ENCODE results near the gene AP3S2.

Gene AP3S2

GRCh38 chr15:89812847-89813320 lies 80.9 kb downstream of the AP3S2 start:
- no peak for DNase-seq

DNA sequence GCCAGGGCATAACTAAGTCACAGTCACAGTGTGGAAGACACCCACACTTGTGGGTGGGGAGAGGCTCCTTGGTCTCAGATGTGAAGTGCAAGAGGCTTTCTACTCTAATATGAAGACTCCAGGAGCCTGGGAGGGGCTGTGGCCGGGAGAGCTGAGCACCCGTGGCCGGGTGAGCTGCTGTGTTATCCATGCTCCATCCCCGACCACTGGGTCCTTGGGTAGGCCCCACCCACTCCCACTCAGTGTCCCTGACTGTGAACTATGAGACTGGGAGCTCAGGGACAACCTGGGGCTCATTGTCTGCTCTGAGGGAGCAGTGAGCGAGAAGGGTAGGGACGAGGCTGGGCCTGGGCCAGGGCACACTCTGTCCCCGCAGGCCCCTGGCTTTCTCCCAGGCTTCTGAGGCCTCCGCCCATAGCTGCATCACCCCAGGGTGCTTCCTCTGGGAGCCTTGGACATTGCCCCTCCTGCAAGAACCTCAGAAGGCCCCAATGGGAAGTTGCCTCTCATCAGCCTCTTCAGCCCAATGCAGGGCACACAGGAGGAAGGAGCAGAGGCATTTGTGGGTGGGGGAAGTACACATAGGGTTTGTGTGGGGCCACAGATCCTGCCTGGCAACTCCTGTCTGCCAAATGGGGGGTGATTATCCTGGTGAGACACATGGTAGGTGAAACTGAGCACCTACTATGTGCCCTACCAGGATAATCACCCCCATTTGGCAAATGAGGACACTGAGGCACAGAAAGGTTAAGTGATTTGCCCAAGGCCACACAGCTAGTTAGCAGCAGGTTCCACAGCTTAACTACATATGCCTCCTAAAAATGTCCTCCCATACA lies 81.6 kb downstream of the AP3S2 start:
- DNase-seq, result no peak

DNA sequence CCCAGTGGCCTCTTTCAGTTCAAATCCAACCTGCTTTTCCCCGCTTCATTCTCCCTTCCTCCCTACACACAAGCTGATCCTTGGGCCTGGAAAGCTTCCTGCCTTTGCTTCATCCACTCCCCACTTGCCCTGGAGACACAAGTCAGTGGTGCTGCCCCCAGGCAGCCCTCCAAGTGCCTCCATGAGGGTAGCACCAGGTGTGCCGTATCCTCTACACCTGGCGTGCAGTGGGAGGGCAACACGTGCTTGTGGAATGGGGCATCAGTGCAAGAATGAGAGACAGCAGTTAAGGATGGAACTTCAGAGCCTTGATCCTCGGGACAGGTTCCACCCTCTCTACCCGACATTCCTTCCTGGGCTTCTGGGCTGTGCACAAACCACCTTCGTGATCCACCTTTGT lies 83.0 kb downstream of the AP3S2 start:
- DNase-seq, result no peak

DNA sequence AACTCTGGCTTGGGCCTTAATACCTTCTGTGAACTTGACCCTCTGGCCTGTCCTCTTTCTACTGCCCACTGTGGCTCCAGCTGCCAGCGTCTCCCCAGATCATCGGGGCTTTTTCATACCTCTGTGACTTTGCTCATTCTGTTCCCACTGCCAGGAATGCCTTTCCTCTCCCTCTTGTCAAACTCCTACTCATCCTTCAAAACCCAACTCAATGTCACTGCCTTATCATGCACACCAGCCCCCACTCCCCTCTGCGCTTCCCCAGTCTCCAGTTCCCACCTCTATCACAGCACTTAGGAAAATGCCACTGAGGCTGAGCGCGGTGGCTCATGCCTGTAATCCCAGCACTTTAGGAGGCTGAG lies 84.0 kb downstream of the AP3S2 start:
- no peak for DNase-seq

DNA sequence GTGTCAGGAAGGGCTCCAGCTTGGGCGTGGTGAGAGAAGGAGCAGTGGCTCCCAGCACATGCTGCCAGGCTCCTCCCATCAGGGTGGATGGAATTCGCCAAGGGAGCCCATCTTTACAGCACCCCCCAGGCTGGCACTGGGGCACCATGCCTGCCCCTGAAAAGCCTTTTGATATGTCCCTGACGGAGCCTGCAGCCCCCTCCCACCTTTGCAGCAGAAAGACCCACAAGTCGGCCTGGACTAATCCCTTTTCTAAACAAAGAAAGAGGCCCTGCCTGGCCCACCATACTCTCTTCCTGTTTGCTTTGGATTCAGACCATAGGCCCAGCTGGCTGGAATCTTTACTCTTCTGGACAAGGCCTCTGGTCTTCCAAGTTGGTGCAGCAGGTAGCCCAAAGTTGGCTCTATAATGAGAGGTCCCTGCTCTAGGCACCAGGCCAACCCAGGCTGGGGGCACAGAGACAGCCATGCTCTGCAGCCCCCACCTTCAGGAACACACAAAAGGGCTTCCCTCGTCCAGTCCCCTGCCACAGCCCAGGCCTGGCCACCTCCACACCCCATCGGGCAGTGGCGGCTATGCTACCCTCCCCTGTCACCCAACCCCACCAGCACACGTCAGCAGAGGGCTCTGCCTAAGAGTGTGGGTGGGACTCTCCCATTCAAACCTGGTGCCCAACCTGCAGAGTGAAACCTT lies 84.6 kb downstream of the AP3S2 start:
- no peak for DNase-seq

DNA sequence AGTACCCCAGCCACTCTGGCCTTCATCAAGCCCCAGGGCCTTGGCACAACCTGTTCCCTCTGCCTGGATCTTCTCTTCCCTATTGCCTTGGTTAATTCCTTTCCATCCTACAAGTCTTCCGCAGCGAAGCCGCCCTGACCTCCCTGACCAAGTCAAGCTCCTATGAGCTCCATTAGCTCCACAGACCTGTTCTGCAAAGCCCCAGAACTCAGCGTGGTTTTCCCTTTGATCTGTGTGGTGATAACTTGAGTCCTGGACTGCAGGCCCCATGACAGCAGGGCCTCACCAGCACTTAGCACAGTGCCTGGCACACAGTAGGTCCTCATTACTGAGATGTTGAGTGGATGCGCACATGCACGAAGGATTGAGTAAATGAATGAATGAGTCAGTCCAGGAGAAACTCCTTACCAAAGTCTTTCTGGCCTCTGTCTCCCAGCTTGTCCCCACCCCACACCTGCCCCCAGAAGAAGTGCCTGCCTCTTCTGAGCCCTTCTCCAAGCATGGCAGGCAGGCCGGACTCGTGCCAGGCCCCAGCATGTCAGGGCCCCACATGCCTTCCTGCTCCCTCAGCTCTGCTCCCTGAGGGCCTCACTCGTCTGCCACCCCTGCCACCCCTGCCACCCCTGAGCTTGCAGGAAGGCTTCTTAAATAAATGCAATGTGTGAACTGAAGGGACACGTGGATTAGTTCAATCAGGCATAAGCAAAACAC lies 85.5 kb downstream of the AP3S2 start:
- DNase-seq, result no peak

GRCh38 chr15:89807689-89808088 lies 86.1 kb downstream of the AP3S2 start:
- DNase-seq, result no peak

GRCh38 chr15:89806559-89807550 lies 86.9 kb downstream of the AP3S2 start:
- DNase-seq, result no peak

DNA sequence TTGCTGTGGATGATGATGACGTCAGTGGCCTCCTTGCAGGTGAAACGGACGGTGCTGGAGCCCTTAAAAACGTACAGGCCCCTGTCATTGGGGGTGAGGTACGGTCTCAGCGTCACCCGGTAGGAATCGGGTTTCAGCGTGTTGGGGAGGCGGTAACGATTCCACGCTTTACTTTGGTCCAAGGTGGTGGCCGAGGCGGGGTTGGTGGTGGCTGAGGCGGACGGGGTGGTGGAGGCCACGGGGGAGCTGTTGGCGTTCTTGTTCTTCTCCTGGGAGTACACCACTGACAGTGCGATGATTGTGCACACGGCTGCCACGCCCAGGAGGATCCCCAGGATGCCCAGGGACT lies 87.6 kb downstream of the AP3S2 start:
- DNase-seq, result no peak

DNA sequence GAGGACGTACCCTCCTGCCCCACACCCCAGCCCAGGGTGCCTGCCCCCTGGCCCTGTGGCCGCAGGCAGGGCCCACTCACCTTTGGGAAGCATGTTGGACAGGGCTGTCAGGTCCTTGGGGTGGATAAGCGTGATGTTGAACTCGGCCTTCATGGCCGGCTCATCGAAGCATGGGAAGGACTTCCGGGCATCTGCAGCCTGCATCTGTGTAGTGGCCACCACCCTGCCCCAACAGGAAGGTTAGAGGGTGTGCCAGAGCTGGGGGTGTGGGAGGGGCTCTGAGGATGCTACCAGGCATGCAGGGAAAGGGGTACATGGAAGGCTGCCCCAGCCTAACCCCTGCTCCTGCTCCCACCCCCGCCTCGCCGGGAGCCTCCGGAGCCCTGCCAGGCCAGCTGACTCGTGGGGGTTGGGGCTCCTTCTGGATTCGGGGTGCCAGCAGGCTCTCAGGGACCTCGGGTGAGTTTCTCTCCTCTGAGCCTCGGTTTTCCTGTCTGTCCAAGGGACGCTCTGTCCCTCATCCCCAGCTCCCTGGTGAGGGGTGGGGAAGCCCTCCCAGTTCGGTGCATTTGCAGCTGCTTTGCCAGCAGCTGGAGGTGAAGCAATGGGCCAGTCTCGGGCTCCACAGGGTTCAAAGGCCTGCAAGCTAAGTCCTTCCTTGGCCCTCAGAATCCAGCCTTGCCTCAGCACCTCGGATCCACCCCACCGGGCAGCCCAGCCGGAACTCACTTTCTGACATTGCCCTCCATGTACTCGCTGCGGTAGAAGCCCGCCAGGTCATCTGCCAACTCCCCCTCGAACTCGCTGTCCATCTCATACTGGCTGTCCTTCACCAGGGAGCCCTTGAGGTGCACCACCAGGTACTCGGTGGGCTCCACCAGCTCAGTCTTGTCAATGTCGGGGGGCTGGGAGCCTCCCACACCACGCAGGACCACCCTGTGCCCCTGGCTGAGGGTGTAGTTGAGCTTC lies 88.3 kb downstream of the AP3S2 start:
- no peak for DNase-seq

GRCh38 chr15:89803941-89804800 lies 89.6 kb downstream of the AP3S2 start:
- no peak for DNase-seq

GRCh38 chr15:89802986-89803824 lies 90.6 kb downstream of the AP3S2 start:
- DNase-seq, result no peak

GRCh38 chr15:89802231-89802928 lies 91.4 kb downstream of the AP3S2 start:
- no peak for DNase-seq

- DNase-seq, result no peak
Measured at GRCh38 chr15:89801471-89802195, 92.2 kb downstream of the AP3S2 start.

DNA sequence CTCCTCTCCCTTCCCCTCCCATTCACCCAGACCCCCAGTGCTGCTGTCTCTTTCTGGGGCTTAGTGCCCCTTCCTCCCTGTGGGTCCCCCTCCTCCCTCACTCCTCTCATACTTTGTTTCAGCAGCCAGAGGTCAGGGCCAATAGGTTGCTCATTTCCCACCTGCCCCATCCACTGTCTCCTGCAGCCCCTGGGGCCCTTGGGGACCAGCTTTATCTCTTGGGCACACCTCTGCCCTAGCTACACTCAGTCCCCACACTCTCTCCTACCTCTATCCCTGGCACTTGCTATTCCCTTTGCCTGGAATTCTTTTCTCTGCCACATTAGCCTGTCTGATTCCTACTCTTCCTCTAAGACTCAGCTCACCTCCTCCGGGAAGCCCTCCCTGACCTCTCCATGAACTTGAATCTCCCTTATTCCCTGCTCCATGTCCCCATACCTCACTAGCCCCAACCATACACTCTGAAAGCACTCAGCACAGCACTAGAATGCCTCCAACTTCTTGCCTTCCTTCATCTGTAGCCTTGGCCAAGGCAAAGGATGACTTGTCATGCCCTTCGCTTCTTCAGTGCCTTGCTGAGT lies 93.8 kb downstream of the AP3S2 start:
- no peak for DNase-seq

- DNase-seq, result no peak
Measured at GRCh38 chr15:89799011-89799911, 94.5 kb downstream of the AP3S2 start.

Data from stimulated activated CD8-positive, alpha-beta memory T cell treated with anti-CD3 and anti-CD28 coated beads, Interleukin-4, amount 100 ng/mL, for 48 hours (primary cell).